ENCODE results near the gene PDGFRB. TPM values are rescaled to one million over a fixed set of nuclear protein-coding genes. Genes with fewer than 3 reads are reported as not detected.

Gene PDGFRB
- polyA plus RNA-seq, 3 donors, result 0.04 to 0.99 (median 0.20) TPM

DNA sequence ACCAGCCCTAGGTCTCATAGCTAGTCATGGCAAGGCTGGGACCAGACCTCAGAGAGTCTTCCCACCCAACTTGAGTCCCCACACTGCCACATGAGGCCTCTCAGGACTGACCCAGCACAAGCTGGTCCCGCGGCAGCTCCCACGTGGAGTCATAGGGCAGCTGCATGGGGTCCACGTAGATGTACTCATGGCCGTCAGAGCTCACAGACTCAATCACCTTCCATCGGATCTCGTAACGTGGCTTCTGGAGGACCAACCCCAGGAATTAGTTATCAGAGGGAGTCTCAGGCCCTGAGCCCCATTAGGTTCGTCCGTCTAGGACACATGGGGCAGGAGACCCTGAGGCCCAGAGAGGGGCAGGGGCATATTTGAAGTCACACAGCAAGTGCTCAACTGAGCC is 30.3 kb downstream of the PDGFRB start:
- Mint-ChIP-seq H3K27ac (peak overlapping the region in 5 of 7 donors; percentile 31 to 92 (median 83)), H3K36me3 (peaks cover 0 to 1% of the 10 kb centered on the region in 2 donors), H3K9me3 (no peaks in the 10 kb centered on the region), H3K4me3 (no peak overlapping the region), H3K27me3 (ENCODE audit: low read depth in 3 of 3) (peaks cover 0 to 2% (median 1%) of the 10 kb centered on the region in 3 donors), H3K4me1 (peaks cover 53% of the 10 kb centered on the region)
- Histone ChIP-seq H4K20me1 (ENCODE audit: insufficient read depth, low read length) (no peaks in the 10 kb centered on the region), H3K79me2 (ENCODE audit: insufficient read depth, low read length) (no peaks in the 10 kb centered on the region), H3K9me3 (replicated peaks in 1 of 2; ENCODE audit: control insufficient read depth in 1 of 2, insufficient read depth in 1 of 2, low read length in 2 of 2) (no peaks in the 10 kb centered on the region), H3K4me2 (replicated peaks; ENCODE audit: extremely low read depth, low read length, poor library complexity, severe bottlenecking) (no peak overlapping the region), H3K27ac (ENCODE audit: low read depth in 1 of 2, low read length in 2 of 2) (no peak overlapping the region), H3K9ac (ENCODE audit: insufficient read depth, low read length, poor library complexity, severe bottlenecking) (no peak overlapping the region), H2AFZ (ENCODE audit: insufficient read depth, low read depth, low read length, poor library complexity, severe bottlenecking) (no peak overlapping the region), H3K36me3 (replicated peaks in 1 of 2; ENCODE audit: control insufficient read depth in 1 of 2, insufficient read depth in 2 of 2, low read length in 2 of 2) (no peaks in the 10 kb centered on the region), H3K27me3 (ENCODE audit: control insufficient read depth in 2 of 2, insufficient read depth in 2 of 2, low read length in 2 of 2) (no peaks in the 10 kb centered on the region), H3K4me1 (ENCODE audit: control insufficient read depth in 1 of 2, insufficient read depth in 2 of 2, low read length in 2 of 2) (peaks cover 48 to 54% of the 10 kb centered on the region in 2 donors), H3K4me3 (replicated peaks in 1 of 3; ENCODE audit: low read depth in 2 of 3, low read length in 3 of 3) (no peak overlapping the region)
- intact Hi-C loops (cut with micrococcal nuclease), result no loop called here
- no peak for TF ChIP-seq CTCF (IDR thresholded peaks at IDR 0.05)
- no peak for DNase-seq
- 99% methylated on average over 10 of the region's 10 CpGs for WGBS (ENCODE audit: insufficient coverage)

DNA sequence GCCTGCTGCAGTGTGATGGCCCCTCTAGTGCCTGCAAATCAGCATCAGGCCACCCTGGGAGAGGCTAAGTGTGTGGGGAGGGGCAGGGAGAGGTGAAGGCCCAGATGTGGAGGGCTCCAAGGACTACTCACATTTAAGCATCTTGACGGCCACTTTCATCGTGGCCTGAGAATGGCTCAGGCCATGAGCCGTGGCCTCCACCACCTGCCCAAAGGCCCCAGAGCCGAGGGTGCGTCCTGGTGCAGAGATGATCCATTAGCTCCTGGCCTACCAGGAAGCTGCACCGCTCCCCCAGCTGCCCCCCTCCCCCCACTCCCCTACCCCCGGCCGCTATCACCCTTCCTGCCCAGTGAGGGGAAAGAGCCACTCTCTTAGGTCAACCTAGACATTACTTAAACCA is 31.0 kb downstream of the PDGFRB start:
- no peaks in the 10 kb centered on the region for H3K27me3 ChIP-seq (ENCODE audit: control insufficient read depth in 2 of 2, insufficient read depth in 2 of 2, low read length in 2 of 2)
- no peak for DNase-seq
- no peaks in the 10 kb centered on the region for H4K20me1 ChIP-seq (ENCODE audit: insufficient read depth, low read length)
- no peaks in the 10 kb centered on the region for H3K9me3 ChIP-seq (replicated peaks in 1 of 2; ENCODE audit: control insufficient read depth in 1 of 2, insufficient read depth in 1 of 2, low read length in 2 of 2)
- peak overlapping the region; percentile 86 to 88 for H3K27ac ChIP-seq (ENCODE audit: low read depth in 1 of 2, low read length in 2 of 2)
- WGBS (ENCODE audit: insufficient coverage), result no CpG with 5 or more reads among the region's 8 CpGs
- H3K79me2 ChIP-seq (ENCODE audit: insufficient read depth, low read length), result no peaks in the 10 kb centered on the region
- peak overlapping the region in 1 of 2 donors; percentile 46 for H3K4me3 Mint-ChIP-seq
- peak overlapping the region; percentile 64 for H3K9ac ChIP-seq (ENCODE audit: insufficient read depth, low read length, poor library complexity, severe bottlenecking)
- no peaks in the 10 kb centered on the region for H3K36me3 Mint-ChIP-seq
- H3K4me1 ChIP-seq (ENCODE audit: control insufficient read depth in 1 of 2, insufficient read depth in 2 of 2, low read length in 2 of 2), result peaks cover 40 to 46% of the 10 kb centered on the region in 2 donors
- no peaks in the 10 kb centered on the region for H3K9me3 Mint-ChIP-seq
- H3K27me3 Mint-ChIP-seq (ENCODE audit: low read depth in 3 of 3), result peaks cover 0 to 2% (median 1%) of the 10 kb centered on the region in 3 donors
- H3K4me2 ChIP-seq (replicated peaks; ENCODE audit: extremely low read depth, low read length, poor library complexity, severe bottlenecking), result peak overlapping the region; percentile 45
- no peak for TF ChIP-seq CTCF (IDR thresholded peaks at IDR 0.05)
- H3K36me3 ChIP-seq (replicated peaks in 1 of 2; ENCODE audit: control insufficient read depth in 1 of 2, insufficient read depth in 2 of 2, low read length in 2 of 2), result no peaks in the 10 kb centered on the region
- H3K4me1 Mint-ChIP-seq, result peaks cover 46% of the 10 kb centered on the region
- peak overlapping the region in 1 of 3 experiments; percentile 29 for H3K4me3 ChIP-seq (replicated peaks in 1 of 3; ENCODE audit: low read depth in 2 of 3, low read length in 3 of 3)
- peak overlapping the region; percentile 65 for H2AFZ ChIP-seq (ENCODE audit: insufficient read depth, low read depth, low read length, poor library complexity, severe bottlenecking)
- intact Hi-C loops (cut with micrococcal nuclease), result loop anchor here (5.0 kb wide), 1 partner anchor 37 kb away; the partner anchor contains the start of gene CSF1R (in 2 of the 2)
- H3K27ac Mint-ChIP-seq, result peak overlapping the region; percentile 82 to 96 (median 90)
